Measurements from ENCODE around the gene ZMIZ2. TPM values are rescaled to one million over a fixed set of nuclear protein-coding genes. Genes with fewer than 3 reads are reported as not detected.

The ZMIZ2 gene
- total RNA-seq, 4 donors from 2014 or later, result 43.1 to 57.7 (median 49.8) TPM

DNA sequence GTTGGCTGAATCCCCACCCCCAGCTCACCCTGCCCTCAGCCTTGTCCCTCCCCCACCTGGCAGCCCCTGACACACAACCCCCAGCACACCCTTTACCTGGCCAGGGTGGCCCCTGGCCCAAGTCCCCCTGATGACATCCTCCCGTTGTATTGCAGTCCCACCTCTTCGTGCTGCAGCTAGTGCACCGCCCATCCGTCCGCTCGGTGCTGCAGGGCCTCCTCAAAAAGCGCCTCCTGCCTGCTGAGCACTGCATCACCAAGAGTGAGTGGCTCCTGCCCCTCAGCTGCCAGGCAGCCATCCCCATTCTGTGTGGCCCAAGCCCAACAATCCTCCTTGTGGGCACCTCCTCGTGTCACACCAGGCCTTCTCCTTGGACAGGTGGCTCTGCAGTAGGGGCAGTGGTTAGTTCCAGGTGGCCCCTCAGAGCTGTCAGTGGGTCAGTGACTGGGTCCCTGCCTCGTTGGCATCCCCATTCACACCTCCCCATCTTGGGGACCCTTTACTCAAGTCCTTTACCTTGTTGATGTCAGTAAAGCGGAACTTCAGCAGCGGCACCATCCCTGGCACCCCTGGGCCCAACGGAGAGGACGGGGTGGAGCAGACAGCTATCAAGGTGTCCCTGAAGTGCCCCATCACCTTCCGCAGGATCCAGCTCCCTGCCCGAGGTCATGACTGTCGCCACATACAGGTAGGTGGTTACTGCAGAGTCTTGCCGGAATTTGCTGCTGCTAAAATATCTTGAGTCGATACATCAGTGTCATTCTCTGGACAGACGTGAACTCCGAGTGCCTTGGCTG lies 14.3 kb downstream of the ZMIZ2 start:
- WGBS, 2 donors, result 96 to 97% methylated on average over 18 to 20 of the region's 20 CpGs
- no peak overlapping the region for H3K27ac ChIP-seq
- no peak for TF ChIP-seq CTCF (IDR thresholded peaks at IDR 0.05)
- TF ChIP-seq POLR2A (IDR thresholded peaks at IDR 0.05), result no peak
- H3K36me3 ChIP-seq, result peaks cover 85 to 89% of the 10 kb centered on the region in 2 donors
- peaks cover under 1 to 5% of the 10 kb centered on the region in 2 donors for H3K4me1 ChIP-seq
- no peaks in the 10 kb centered on the region for H3K9me3 ChIP-seq
- no peaks in the 10 kb centered on the region for H3K27me3 ChIP-seq
- DNase-seq, result no peak
- intact Hi-C loops (cut with DNase I), result no loop called here
- H3K4me3 ChIP-seq (replicated peaks in 1 of 3), result no peak overlapping the region

GRCh38 chr7:44764081-44764480 lies 15.4 kb downstream of the ZMIZ2 start:
- 98% methylated on average over 6 of the region's 6 CpGs for WGBS, 2 donors
- no peak for TF ChIP-seq POLR2A (IDR thresholded peaks at IDR 0.05)
- TF ChIP-seq CTCF (IDR thresholded peaks at IDR 0.05), result no peak
- intact Hi-C loops (cut with DNase I), result no loop called here

DNA sequence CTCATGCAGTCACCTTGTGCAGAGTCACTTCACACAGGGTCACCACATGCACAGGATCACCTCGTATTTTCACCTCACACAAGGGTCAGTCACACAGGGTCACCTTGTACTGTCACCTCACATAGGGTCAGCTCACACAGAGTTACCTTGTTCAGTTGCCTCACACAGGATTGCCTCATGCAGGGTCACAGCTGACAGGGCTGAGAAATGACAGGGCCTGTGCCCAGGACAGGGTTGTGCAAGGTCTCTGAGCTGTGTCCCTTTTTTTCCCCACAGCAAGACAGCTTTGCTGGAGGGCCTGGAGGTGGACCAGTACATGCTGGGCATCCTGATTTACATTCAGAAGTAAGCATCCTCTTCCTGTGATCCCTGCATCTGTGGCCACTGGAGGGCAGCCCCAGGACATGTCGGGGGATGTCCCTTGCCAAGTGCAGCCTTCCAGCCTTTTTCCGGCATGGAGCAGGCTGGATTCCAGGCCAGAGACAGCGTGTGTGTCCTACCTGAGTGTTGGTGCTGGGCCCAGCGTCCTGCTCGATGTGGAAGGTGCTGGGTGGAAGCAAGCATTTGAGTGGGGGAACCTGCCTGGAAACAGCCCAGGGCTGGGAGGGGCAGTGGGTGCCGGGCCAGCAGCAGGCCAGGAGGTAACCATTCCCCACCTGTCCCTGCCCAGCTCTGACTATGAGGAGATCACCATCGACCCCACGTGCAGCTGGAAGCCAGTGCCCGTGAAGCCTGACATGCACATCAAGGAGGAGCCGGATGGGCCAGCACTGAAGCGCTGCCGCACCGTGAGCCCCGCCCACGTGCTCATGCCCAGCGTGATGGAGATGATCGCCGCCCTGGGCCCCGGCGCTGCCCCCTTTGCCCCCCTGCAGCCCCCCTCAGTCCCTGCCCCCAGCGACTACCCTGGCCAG lies 16.3 kb downstream of the ZMIZ2 start:
- Histone ChIP-seq H3K4me3 (replicated peaks in 1 of 3) (no peak overlapping the region), H3K27ac (no peak overlapping the region), H3K27me3 (no peaks in the 10 kb centered on the region), H3K4me1 (peaks cover 6 to 25% of the 10 kb centered on the region in 2 donors), H3K9me3 (no peaks in the 10 kb centered on the region), H3K36me3 (peaks cover 75% of the 10 kb centered on the region in 2 donors)
- no peak for TF ChIP-seq CTCF (IDR thresholded peaks at IDR 0.05)
- TF ChIP-seq POLR2A (IDR thresholded peaks at IDR 0.05), result no peak
- 84 to 93% methylated on average over 11 to 12 of the region's 22 CpGs for WGBS, 2 donors
- intact Hi-C loops (cut with DNase I), result no loop called here
- DNase-seq, result no peak

More at GRCh38 chr7:44764081-44764480, 15.4 kb downstream of the ZMIZ2 start:
- Histone ChIP-seq H3K4me1 (peaks cover 6 to 16% of the 10 kb centered on the region in 2 donors), H3K36me3 (peaks cover 83 to 84% of the 10 kb centered on the region in 2 donors), H3K27ac (no peak overlapping the region), H3K4me3 (replicated peaks in 1 of 3) (no peak overlapping the region), H3K27me3 (no peaks in the 10 kb centered on the region), H3K9me3 (no peaks in the 10 kb centered on the region)
- no peak for DNase-seq

DNA sequence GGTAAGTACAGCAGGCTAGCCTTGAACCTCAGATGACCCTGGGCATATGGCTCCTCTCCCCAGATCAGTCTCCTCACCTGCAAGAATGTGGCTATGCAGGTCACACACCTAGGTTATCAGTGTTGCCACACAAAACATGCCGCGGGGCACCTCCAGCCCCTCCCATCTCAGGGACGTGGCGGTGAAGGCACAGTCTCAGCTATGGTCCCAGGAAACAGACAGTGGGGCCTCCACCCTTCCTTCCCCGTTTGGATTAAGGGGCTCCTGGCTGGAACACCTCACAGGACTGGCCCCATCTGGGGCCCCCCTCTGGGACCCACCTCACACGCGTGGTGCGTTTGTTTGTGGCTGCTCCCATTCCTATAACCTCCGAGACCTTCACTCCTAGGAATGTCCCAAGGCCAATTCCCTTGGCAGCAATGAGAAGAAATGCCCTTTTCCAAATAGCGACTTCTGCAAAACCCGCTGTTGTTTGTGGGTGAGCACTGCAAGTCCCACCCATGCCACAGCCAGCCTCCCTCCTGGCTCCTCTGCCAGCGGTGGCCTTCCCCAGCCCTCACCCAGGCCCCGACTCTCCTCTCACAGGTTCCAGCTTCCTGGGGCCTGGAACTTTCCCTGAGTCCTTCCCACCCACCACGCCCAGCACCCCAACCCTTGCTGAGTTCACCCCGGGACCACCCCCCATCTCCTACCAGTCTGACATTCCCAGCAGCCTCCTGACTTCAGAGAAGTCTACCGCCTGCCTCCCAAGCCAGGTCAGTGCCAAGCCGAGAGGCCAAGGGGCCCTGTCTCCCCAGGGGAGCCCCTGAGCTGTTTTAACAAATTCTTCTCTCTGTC lies 17.1 kb downstream of the ZMIZ2 start:
- H3K27ac ChIP-seq, result no peak overlapping the region
- peaks cover 12 to 32% of the 10 kb centered on the region in 2 donors for H3K4me1 ChIP-seq

More for the DNA sequence above, 17.1 kb downstream of the ZMIZ2 start:
- Histone ChIP-seq H3K4me3 (replicated peaks in 1 of 3) (no peak overlapping the region), H3K36me3 (peaks cover 67 to 69% of the 10 kb centered on the region in 2 donors), H3K27me3 (no peaks in the 10 kb centered on the region), H3K9me3 (no peaks in the 10 kb centered on the region)
- TF ChIP-seq POLR2A (IDR thresholded peaks at IDR 0.05) (no peak), CTCF (IDR thresholded peaks at IDR 0.05) (no peak)
- WGBS, 2 donors, result 91 to 94% methylated on average over 13 to 17 of the region's 17 CpGs
- intact Hi-C loops (cut with DNase I), result no loop called here
- no peak for DNase-seq

Measured in thyroid gland (tissue), 4 donors.